Panc1 (cell line): ENCODE results near the gene KCNH1. TPM values are rescaled to one million over a fixed set of nuclear protein-coding genes. Genes with fewer than 3 reads are reported as not detected.

Experiments
- ATAC-seq: fragments of 200-7000 bp; cut with Tn5 transposase; 2 replicates; pipeline ENCODE4 v1.9.1; 2020; ENCODE audit warnings: mild to moderate bottlenecking, moderate library complexity
- BruUV-seq: library from RNA; stranded (reverse); fragments of 400-500 nt; replicated peaks from 2 replicates; lab custom pipeline; 2021; lab: Mats Ljungman, UMichigan
- CTCF ChIA-PET: fragments of 300-600 bp; sonication (Branson Sonifier 250); formaldehyde crosslinking; loops from one replicate; lab custom pipeline; 2022; ENCODE audit warnings: antibody characterized with exemption; lab: Charles Lee
- POLR2A ChIA-PET: fragments of 300-600 bp; sonication (Branson Sonifier 250); formaldehyde crosslinking; loops from one replicate; lab custom pipeline; 2022; ENCODE audit warnings: antibody characterized with exemption; lab: Charles Lee
- DNase-seq: peaks from one replicate; pipeline ENCODE4 v3.0.0-alpha.2; 2010; ENCODE audit warnings: low read depth, low spot score
- H3K27ac ChIP-seq: 2 replicates; pipeline ENCODE4 v1.5.1; 2011; ENCODE audit warnings: mild to moderate bottlenecking, low read length, inconsistent platforms
- H3K27me3 ChIP-seq: fragments of 200-500 bp; sonication (Bioruptor generic); 2 replicates; pipeline ENCODE4 v1.6.0; 2014; ENCODE audit warnings: low read length, inconsistent platforms; ENCODE audit not compliant: control insufficient read depth, insufficient read depth
- H3K36me3 ChIP-seq: fragments of 200-500 bp; sonication (Bioruptor generic); 2 replicates; pipeline ENCODE4 v1.5.1; 2014; ENCODE audit warnings: inconsistent platforms, mild to moderate bottlenecking, low read length, moderate library complexity; ENCODE audit not compliant: control insufficient read depth, insufficient read depth
- H3K4me1 ChIP-seq: 2 replicates; pipeline ENCODE4 v1.5.1; 2011; ENCODE audit warnings: inconsistent platforms, mild to moderate bottlenecking, low read length, moderate library complexity; ENCODE audit not compliant: control insufficient read depth, insufficient read depth
- H3K4me3 ChIP-seq, 2 experiments: 2 replicates each; pipeline ENCODE4 v1.5.1; 2011 to 2012; ENCODE audit warnings: low read depth in 2 of 2, low read length in 2 of 2, mild to moderate bottlenecking in 2 of 2, inconsistent platforms in 1 of 2, moderate library complexity in 1 of 2
- H3K9me3 ChIP-seq: fragments of 200-500 bp; sonication (Bioruptor generic); 2 replicates; pipeline ENCODE4 v1.5.1; 2014; ENCODE audit warnings: low read depth, mild to moderate bottlenecking, inconsistent platforms, low read length, moderate library complexity; ENCODE audit not compliant: control insufficient read depth, insufficient read depth
- POLR2AphosphoS5 ChIP-seq: IDR thresholded peaks from 2 replicates; pipeline ENCODE4 v1.6.1; 2012; ENCODE audit warnings: mild to moderate bottlenecking, low read depth, low read length, moderate library complexity
- SIN3A ChIP-seq: IDR thresholded peaks from 2 replicates; pipeline ENCODE4 v1.6.1; 2012; ENCODE audit warnings: low read depth, mild to moderate bottlenecking, low read length, moderate library complexity, borderline replicate concordance; ENCODE audit not compliant: insufficient read depth
- TCF7L2 ChIP-seq: IDR thresholded peaks from 2 replicates; pipeline ENCODE4 v1.6.1; 2011; ENCODE audit warnings: mild to moderate bottlenecking, low read depth, low read length, inconsistent platforms
- in situ Hi-C: cut with HindIII; loops from 2 replicates; pipeline ENCODE4 v1.10.0; 2016; ENCODE audit warnings: low sequenced_read_pairs, low pct_unique_long_range_greater_than_20kb
- intact Hi-C: fragments of 100-400 bp; cut with micrococcal nuclease; formaldehyde crosslinking; loops from one replicate; pipeline ENCODE4 v1.10.0; 2022; ENCODE audit not compliant: unreplicated experiment
- total RNA-seq: library from RNA; stranded (reverse); gene quantifications from one replicate; pipeline ENCODE4 v1.2.1, GENCODE V29; 2021; ENCODE audit not compliant: unreplicated experiment
- TF ChIP-seq, protein P1 (sequence below): fragments of 450-650 bp; IDR thresholded peaks from 2 replicates; pipeline ENCODE4 v1.5.1; 2017; ENCODE audit warnings: mild to moderate bottlenecking
- TF ChIP-seq, protein P2 (sequence below), 2 experiments: IDR thresholded peaks; 2 replicates each; pipeline ENCODE4 v1.6.1; 2011 to 2012; ENCODE audit warnings: low read depth in 2 of 2, control low read depth in 1 of 2, low read length in 1 of 2, mild to moderate bottlenecking in 1 of 2, moderate library complexity in 1 of 2; ENCODE audit not compliant: insufficient read depth in 1 of 2

KCNH1 gene
- total RNA-seq, 1 experiment from 2014 or later, result not detected

DNA sequence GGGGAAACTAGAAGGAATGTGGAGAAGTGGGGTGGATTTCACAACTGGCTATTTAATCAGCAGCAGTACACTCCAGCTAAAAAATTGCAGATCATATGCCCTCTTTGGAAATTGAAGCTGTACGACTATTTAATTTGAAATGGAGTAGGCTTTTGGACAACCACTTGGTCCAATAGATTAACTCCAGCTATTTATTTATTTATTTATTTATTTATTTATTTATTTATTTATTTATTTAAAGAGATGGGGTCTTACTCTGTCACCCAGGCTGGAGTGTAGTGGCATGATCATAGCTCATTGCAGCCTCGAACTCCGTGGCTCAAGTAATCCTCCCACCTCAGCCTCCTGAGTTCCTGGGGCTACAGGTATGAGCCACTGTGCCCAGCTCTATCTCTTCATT is 312.3 kb downstream of the KCNH1 start:
- ATAC-seq, result no peak
- H3K27me3 ChIP-seq, result no peaks in the 10 kb centered on the region
- BruUV-seq, result no TSS peak
- CTCF ChIA-PET, result no interaction called here
- TF ChIP-seq POLR2AphosphoS5 (no peak), TCF7L2 (no peak), SIN3A (no peak)
- TF ChIP-seq, protein P1, sequence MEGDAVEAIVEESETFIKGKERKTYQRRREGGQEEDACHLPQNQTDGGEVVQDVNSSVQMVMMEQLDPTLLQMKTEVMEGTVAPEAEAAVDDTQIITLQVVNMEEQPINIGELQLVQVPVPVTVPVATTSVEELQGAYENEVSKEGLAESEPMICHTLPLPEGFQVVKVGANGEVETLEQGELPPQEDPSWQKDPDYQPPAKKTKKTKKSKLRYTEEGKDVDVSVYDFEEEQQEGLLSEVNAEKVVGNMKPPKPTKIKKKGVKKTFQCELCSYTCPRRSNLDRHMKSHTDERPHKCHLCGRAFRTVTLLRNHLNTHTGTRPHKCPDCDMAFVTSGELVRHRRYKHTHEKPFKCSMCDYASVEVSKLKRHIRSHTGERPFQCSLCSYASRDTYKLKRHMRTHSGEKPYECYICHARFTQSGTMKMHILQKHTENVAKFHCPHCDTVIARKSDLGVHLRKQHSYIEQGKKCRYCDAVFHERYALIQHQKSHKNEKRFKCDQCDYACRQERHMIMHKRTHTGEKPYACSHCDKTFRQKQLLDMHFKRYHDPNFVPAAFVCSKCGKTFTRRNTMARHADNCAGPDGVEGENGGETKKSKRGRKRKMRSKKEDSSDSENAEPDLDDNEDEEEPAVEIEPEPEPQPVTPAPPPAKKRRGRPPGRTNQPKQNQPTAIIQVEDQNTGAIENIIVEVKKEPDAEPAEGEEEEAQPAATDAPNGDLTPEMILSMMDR, result no peak
- TF ChIP-seq, protein P2, sequence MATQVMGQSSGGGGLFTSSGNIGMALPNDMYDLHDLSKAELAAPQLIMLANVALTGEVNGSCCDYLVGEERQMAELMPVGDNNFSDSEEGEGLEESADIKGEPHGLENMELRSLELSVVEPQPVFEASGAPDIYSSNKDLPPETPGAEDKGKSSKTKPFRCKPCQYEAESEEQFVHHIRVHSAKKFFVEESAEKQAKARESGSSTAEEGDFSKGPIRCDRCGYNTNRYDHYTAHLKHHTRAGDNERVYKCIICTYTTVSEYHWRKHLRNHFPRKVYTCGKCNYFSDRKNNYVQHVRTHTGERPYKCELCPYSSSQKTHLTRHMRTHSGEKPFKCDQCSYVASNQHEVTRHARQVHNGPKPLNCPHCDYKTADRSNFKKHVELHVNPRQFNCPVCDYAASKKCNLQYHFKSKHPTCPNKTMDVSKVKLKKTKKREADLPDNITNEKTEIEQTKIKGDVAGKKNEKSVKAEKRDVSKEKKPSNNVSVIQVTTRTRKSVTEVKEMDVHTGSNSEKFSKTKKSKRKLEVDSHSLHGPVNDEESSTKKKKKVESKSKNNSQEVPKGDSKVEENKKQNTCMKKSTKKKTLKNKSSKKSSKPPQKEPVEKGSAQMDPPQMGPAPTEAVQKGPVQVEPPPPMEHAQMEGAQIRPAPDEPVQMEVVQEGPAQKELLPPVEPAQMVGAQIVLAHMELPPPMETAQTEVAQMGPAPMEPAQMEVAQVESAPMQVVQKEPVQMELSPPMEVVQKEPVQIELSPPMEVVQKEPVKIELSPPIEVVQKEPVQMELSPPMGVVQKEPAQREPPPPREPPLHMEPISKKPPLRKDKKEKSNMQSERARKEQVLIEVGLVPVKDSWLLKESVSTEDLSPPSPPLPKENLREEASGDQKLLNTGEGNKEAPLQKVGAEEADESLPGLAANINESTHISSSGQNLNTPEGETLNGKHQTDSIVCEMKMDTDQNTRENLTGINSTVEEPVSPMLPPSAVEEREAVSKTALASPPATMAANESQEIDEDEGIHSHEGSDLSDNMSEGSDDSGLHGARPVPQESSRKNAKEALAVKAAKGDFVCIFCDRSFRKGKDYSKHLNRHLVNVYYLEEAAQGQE (IDR thresholded peaks at IDR 0.05; ENCODE audit: insufficient read depth in 1 of 2, low read depth in 2 of 2, low read length in 1 of 2), result no peak
- DNase-seq, result no peak
- intact Hi-C loops (no loop called here), in situ Hi-C loops (no loop called here)
- no peak overlapping the region for H3K27ac ChIP-seq
- POLR2A ChIA-PET, result no interaction called here
- no peaks in the 10 kb centered on the region for H3K9me3 ChIP-seq
- no peak overlapping the region for H3K4me3 ChIP-seq
- H3K36me3 ChIP-seq, result no peaks in the 10 kb centered on the region
- no peaks in the 10 kb centered on the region for H3K4me1 ChIP-seq

- CTCF ChIA-PET, result no interaction called here
- DNase-seq, result no peak
Measured at GRCh38 chr1:210819266-210819665, 314.7 kb downstream of the KCNH1 start.

More at GRCh38 chr1:210819266-210819665, 314.7 kb downstream of the KCNH1 start:
- H3K27me3 ChIP-seq, result no peaks in the 10 kb centered on the region
- TF ChIP-seq, protein P2 (IDR thresholded peaks at IDR 0.05; ENCODE audit: insufficient read depth in 1 of 2, low read depth in 2 of 2, low read length in 1 of 2), result no peak
- no peak for TF ChIP-seq TCF7L2
- no peak for TF ChIP-seq POLR2AphosphoS5
- TF ChIP-seq, protein P1, result no peak
- no peak for TF ChIP-seq SIN3A
- no TSS peak for BruUV-seq
- ATAC-seq, result no peak
- intact Hi-C loops (no loop called here), in situ Hi-C loops (no loop called here)
- no peaks in the 10 kb centered on the region for H3K9me3 ChIP-seq
- no peak overlapping the region for H3K27ac ChIP-seq
- H3K4me3 ChIP-seq, result no peak overlapping the region
- POLR2A ChIA-PET, result no interaction called here
- H3K36me3 ChIP-seq, result no peaks in the 10 kb centered on the region
- no peaks in the 10 kb centered on the region for H3K4me1 ChIP-seq
